Transverse colon (tissue), 4 donors: ENCODE results near the gene ACTMAP.
"Not testable (repeated sequence)": the region's sequence is repeated elsewhere in the genome, so short reads cannot be mapped to it uniquely, and the experiment has no call there.

Source experiments
- CTCF ChIP-seq, 5 experiments: fragments of 200-600 bp in 3 of 5; fragments of 450-650 bp in 2 of 5; sonication (generic) in 3 of 5; IDR thresholded peaks; 1 replicate in 2 of 5; 2 replicates in 3 of 5; pipeline ENCODE4 v1.5.1; 2016 to 2017; ENCODE audit warnings: antibody characterized with exemption in 5 of 5, inconsistent platforms in 3 of 5, mild to moderate bottlenecking in 2 of 5, moderate library complexity in 1 of 5
- POLR2AphosphoS5 ChIP-seq, 3 donors: sonication (generic); formaldehyde crosslinking; IDR thresholded peaks; one replicate each; pipeline ENCODE4 v1.6.1; 2016; ENCODE audit warnings: antibody characterized with exemption in 3 of 3

- TF ChIP-seq CTCF, POLR2AphosphoS5 (IDR thresholded peaks at IDR 0.05): not testable (repeated sequence)
These were observed 18.0 kb downstream of the ACTMAP start for GRCh38 chr19:40732304-40732703.
